IMR-90 (cell line): ENCODE results near the gene ZNF280C. TPM values are rescaled to one million over a fixed set of nuclear protein-coding genes. Genes with fewer than 3 reads are reported as not detected.

Experiments used
- ATAC-seq: fragments of 200-7000 bp; cut with Tn5 transposase; 2 replicates; pipeline ENCODE4 v1.9.1; 2020; ENCODE audit warnings: low read depth, mild to moderate bottlenecking, moderate library complexity
- BruUV-seq: library from RNA; stranded (reverse); fragments of 400-500 nt; replicated peaks from 2 replicates; lab custom pipeline; 2021; lab: Mats Ljungman, UMichigan
- CTCF ChIA-PET: fragments of 300-600 bp; formaldehyde crosslinking; extraction: SDS; loops from one replicate; lab custom pipeline; 2021; ENCODE audit warnings: antibody characterized with exemption; lab: Yijun Ruan, JAX
- POLR2A ChIA-PET: fragments of 300-600 bp; sonication (Branson Sonifier 250); formaldehyde crosslinking; loops from one replicate; lab custom pipeline; 2022; ENCODE audit warnings: antibody characterized with exemption; ENCODE audit not compliant: unreplicated experiment; lab: Charles Lee
- DNase-seq: peaks from one replicate; pipeline ENCODE4 v3.0.0; 2013
- H2AFZ ChIP-seq: replicated peaks from 2 replicates; pipeline ENCODE3; 2013; ENCODE audit warnings: low read length, mild to moderate bottlenecking; ENCODE audit not compliant: poor library complexity
- H2AK5ac ChIP-seq: 2 replicates; pipeline ENCODE4 v1.6.1; 2013; ENCODE audit warnings: low read depth, low read length, inconsistent platforms
- H2AK9ac ChIP-seq: replicated peaks from 2 replicates; pipeline ENCODE3; 2013; ENCODE audit warnings: mild to moderate bottlenecking, low read depth, low read length, moderate library complexity; ENCODE audit not compliant: poor library complexity
- H2BK120ac ChIP-seq: 2 replicates; pipeline ENCODE4 v1.6.1; 2013; ENCODE audit warnings: low read depth, low read length, inconsistent platforms
- H2BK15ac ChIP-seq: 3 replicates; pipeline ENCODE4 v1.6.1; 2013; ENCODE audit warnings: low read depth, low read length, inconsistent platforms
- H2BK20ac ChIP-seq: 2 replicates; pipeline ENCODE4 v1.6.1; 2013; ENCODE audit warnings: low read depth, mild to moderate bottlenecking, inconsistent platforms, low read length, moderate library complexity
- H2BK5ac ChIP-seq: 2 replicates; pipeline ENCODE4 v1.6.1; 2013; ENCODE audit warnings: mild to moderate bottlenecking, low read depth, low read length, inconsistent platforms; ENCODE audit not compliant: poor library complexity, severe bottlenecking
- H3K14ac ChIP-seq: replicated peaks from 2 replicates; pipeline ENCODE4 v1.6.1; 2013; ENCODE audit warnings: low read depth, low read length, inconsistent platforms
- H3K18ac ChIP-seq: 2 replicates; pipeline ENCODE4 v1.6.1; 2013; ENCODE audit warnings: low read depth, low read length, control low read depth
- H3K23ac ChIP-seq: 2 replicates; pipeline ENCODE4 v1.6.1; 2013; ENCODE audit warnings: low read depth, low read length, inconsistent platforms
- H3K27ac ChIP-seq: 2 replicates; pipeline ENCODE4 v1.5.1; 2013; ENCODE audit warnings: mild to moderate bottlenecking, control low read depth, low read length; ENCODE audit not compliant: insufficient read depth
- H3K27me3 ChIP-seq: 2 replicates; pipeline ENCODE4 v1.6.1; 2013; ENCODE audit warnings: low read length; ENCODE audit not compliant: control insufficient read depth, insufficient read depth
- H3K36me3 ChIP-seq: 2 replicates; pipeline ENCODE4 v1.6.1; 2013; ENCODE audit warnings: low read length, mixed read lengths; ENCODE audit not compliant: control insufficient read depth, insufficient read depth
- H3K4ac ChIP-seq: 2 replicates; pipeline ENCODE4 v1.6.1; 2013; ENCODE audit warnings: low read depth, low read length, inconsistent platforms
- H3K4me1 ChIP-seq: 2 replicates; pipeline ENCODE4 v1.6.1; 2013; ENCODE audit warnings: low read length, mixed read lengths; ENCODE audit not compliant: control insufficient read depth, insufficient read depth
- H3K4me2 ChIP-seq: 2 replicates; pipeline ENCODE4 v1.6.1; 2013; ENCODE audit warnings: low read depth, mild to moderate bottlenecking, control low read depth, low read length, moderate library complexity
- H3K4me3 ChIP-seq: 2 replicates; pipeline ENCODE4 v1.5.1; 2013; ENCODE audit warnings: low read depth, mild to moderate bottlenecking, control low read depth, low read length, moderate library complexity; ENCODE audit not compliant: insufficient read depth
- H3K56ac ChIP-seq: 2 replicates; pipeline ENCODE4 v1.6.1; 2013; ENCODE audit warnings: low read length, inconsistent platforms; ENCODE audit not compliant: insufficient read depth; ENCODE audit errors: extremely low read depth
- H3K79me1 ChIP-seq, 2 experiments: 2 replicates each; pipeline ENCODE4 v1.6.1; 2013; ENCODE audit warnings: low read length in 2 of 2, inconsistent platforms in 1 of 2, low read depth in 1 of 2
- H3K9ac ChIP-seq: 2 replicates; pipeline ENCODE4 v1.6.1; 2013; ENCODE audit warnings: low read depth, low read length, control low read depth
- H3K9me1 ChIP-seq: 2 replicates; pipeline ENCODE4 v1.6.1; 2013; ENCODE audit warnings: low read length, inconsistent platforms; ENCODE audit not compliant: insufficient read depth
- H3K9me3 ChIP-seq: 2 replicates; pipeline ENCODE4 v1.6.1; 2013; ENCODE audit warnings: low read length; ENCODE audit not compliant: control insufficient read depth, insufficient read depth
- H4K20me1 ChIP-seq: 2 replicates; pipeline ENCODE4 v1.6.1; 2013; ENCODE audit warnings: low read length, inconsistent platforms; ENCODE audit not compliant: insufficient read depth
- H4K5ac ChIP-seq: 2 replicates; pipeline ENCODE4 v1.6.1; 2013; ENCODE audit warnings: mild to moderate bottlenecking, low read depth, low read length, control low read depth
- H4K8ac ChIP-seq, 2 experiments: 2 replicates each; pipeline ENCODE4 v1.6.1; 2013; ENCODE audit warnings: low read depth in 2 of 2, low read length in 2 of 2, control low read depth in 1 of 2, inconsistent platforms in 1 of 2
- H4K91ac ChIP-seq: 2 replicates; pipeline ENCODE4 v1.6.1; 2013; ENCODE audit warnings: low read depth, low read length, inconsistent platforms; ENCODE audit not compliant: insufficient read depth
- FOS ChIP-seq: fragments of 150-350 bp; IDR thresholded peaks from 2 replicates; pipeline ENCODE4 v1.6.1; 2016; ENCODE audit warnings: low read depth, low read length
- MAFK ChIP-seq: IDR thresholded peaks from 2 replicates; pipeline ENCODE4 v1.6.1; 2012; ENCODE audit warnings: low read depth, low read length, improper control_type of control experiment
- MXI1 ChIP-seq: IDR thresholded peaks from 2 replicates; pipeline ENCODE4 v1.6.1; 2012; ENCODE audit warnings: low read depth, mild to moderate bottlenecking, low read length, moderate library complexity, borderline replicate concordance
- WGBS, 2 experiments: methylation state at CpG; one replicate each; pipeline versions ENCODE4 v1.1.5 to v1.1.7; 2013; ENCODE audit warnings: missing lambda C conversion rate in 2 of 2; ENCODE audit not compliant: insufficient read length in 1 of 2; ENCODE audit errors: extremely low coverage in 2 of 2; 5-methylcytosine and 5-hydroxymethylcytosine counted together
- dilution Hi-C: fragments of 300-500 bp; cut with HindIII; formaldehyde crosslinking; loops from one replicate; pipeline ENCODE4 v1.14.3; 2018; ENCODE audit warnings: low sequenced_read_pairs; ENCODE audit not compliant: unreplicated experiment
- in situ Hi-C: fragments of 300-500 bp; cut with MboI; formaldehyde crosslinking; loops from 3 replicates; pipeline ENCODE4 v1.14.3; 2019; ENCODE audit warnings: low sequenced_read_pairs, inconsistent platforms, mixed read lengths
- intact Hi-C: fragments of 100-400 bp; cut with micrococcal nuclease; formaldehyde crosslinking; loops from 2 replicates; pipeline ENCODE4 v1.10.0; 2022
- polyA plus RNA-seq, 3 experiments: library from polyadenylated mRNA; depleted of rRNA; stranded (reverse); fragments of >200 nt; gene quantifications; 2 replicates each; pipeline ENCODE4 v1.2.3, GENCODE V29; 2012; ENCODE audit warnings: low replicate concordance in 1 of 3
- total RNA-seq: library from RNA; depleted of rRNA; stranded (reverse); fragments of >200 nt; gene quantifications from 2 replicates; pipeline ENCODE4 v1.2.3, GENCODE V29; 2012
- TF ChIP-seq, protein P1 (sequence below): fragments of 150-350 bp; IDR thresholded peaks from 2 replicates; pipeline ENCODE4 v1.6.1; 2016; ENCODE audit warnings: low read depth, mild to moderate bottlenecking, low read length, moderate library complexity, borderline replicate concordance
- TF ChIP-seq, protein P2 (sequence below): conservative IDR thresholded peaks from 2 replicates; pipeline ENCODE4 v1.5.1; 2012; ENCODE audit warnings: mild to moderate bottlenecking, low read depth, low read length, improper control_type of control experiment

The ZNF280C gene
- total and polyA plus RNA-seq, 2 of the 4 experiments (the other 2 are of a cell fraction): 3.1 to 4.5 TPM

DNA sequence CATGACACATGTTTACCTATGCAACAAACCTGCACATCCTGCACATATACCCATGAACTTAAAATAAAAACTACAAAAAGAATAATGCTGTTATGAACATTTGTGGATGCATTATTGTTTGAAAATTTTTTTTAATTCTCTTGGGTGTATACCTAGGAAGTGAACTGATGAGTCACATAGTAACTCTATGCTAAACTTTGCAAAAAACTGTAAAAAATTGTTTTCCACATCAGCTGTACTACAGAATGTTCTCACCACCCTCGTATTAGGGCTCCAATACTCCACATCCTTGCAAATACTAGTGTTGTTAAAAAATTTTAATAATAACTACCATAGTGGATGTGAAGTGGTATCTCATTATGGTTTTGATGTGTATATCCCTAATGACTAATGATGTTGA, 33.3 kb upstream of the ZNF280C start:
- Histone ChIP-seq H3K9me1 (no peaks in the 10 kb centered on the region), H3K79me1 (no peaks in the 10 kb centered on the region), H3K27ac (no peak overlapping the region), H4K8ac (no peak overlapping the region), H3K4me2 (no peak overlapping the region), H3K27me3 (no peaks in the 10 kb centered on the region; the same call in 1 of the 2 replicates), H3K36me3 (no peaks in the 10 kb centered on the region), H4K91ac (no peak overlapping the region), H2BK20ac (no peak overlapping the region), H2BK15ac (no peak overlapping the region), H4K5ac (no peak overlapping the region), H4K20me1 (no peaks in the 10 kb centered on the region), H3K4me3 (no peak overlapping the region), H2AFZ (no peak overlapping the region), H3K9me3 (no peaks in the 10 kb centered on the region), H3K18ac (no peak overlapping the region), H3K4ac (no peak overlapping the region), H2BK120ac (no peak overlapping the region), H2AK9ac (no peak overlapping the region), H3K14ac (no peak overlapping the region), H2BK5ac (no peak overlapping the region), H3K56ac (no peak overlapping the region), H3K4me1 (no peaks in the 10 kb centered on the region), H3K9ac (no peak overlapping the region), H2AK5ac (no peak overlapping the region), H3K23ac (no peak overlapping the region)
- dilution Hi-C loops (no loop called here), intact Hi-C loops (no loop called here), in situ Hi-C loops (no loop called here)
- POLR2A ChIA-PET: no interaction called here
- TF ChIP-seq MXI1 (no peak), MAFK (no peak), FOS (no peak)
- TF ChIP-seq, protein P1, sequence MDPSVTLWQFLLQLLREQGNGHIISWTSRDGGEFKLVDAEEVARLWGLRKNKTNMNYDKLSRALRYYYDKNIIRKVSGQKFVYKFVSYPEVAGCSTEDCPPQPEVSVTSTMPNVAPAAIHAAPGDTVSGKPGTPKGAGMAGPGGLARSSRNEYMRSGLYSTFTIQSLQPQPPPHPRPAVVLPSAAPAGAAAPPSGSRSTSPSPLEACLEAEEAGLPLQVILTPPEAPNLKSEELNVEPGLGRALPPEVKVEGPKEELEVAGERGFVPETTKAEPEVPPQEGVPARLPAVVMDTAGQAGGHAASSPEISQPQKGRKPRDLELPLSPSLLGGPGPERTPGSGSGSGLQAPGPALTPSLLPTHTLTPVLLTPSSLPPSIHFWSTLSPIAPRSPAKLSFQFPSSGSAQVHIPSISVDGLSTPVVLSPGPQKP: no peak
- TF ChIP-seq, protein P2, sequence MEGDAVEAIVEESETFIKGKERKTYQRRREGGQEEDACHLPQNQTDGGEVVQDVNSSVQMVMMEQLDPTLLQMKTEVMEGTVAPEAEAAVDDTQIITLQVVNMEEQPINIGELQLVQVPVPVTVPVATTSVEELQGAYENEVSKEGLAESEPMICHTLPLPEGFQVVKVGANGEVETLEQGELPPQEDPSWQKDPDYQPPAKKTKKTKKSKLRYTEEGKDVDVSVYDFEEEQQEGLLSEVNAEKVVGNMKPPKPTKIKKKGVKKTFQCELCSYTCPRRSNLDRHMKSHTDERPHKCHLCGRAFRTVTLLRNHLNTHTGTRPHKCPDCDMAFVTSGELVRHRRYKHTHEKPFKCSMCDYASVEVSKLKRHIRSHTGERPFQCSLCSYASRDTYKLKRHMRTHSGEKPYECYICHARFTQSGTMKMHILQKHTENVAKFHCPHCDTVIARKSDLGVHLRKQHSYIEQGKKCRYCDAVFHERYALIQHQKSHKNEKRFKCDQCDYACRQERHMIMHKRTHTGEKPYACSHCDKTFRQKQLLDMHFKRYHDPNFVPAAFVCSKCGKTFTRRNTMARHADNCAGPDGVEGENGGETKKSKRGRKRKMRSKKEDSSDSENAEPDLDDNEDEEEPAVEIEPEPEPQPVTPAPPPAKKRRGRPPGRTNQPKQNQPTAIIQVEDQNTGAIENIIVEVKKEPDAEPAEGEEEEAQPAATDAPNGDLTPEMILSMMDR: no peak
- CTCF ChIA-PET: interaction anchor here (0.7 kb wide), 1 partner anchor 33 kb away, joined by 3 read pairs; no protein-coding TSS in a partner anchor
- no TSS peak for BruUV-seq
- no peak for ATAC-seq
- WGBS, 2 experiments: no CpG with 5 or more reads among the region's 1 CpG
- DNase-seq: no peak
